Immature natural killer cell (primary cell): ENCODE data around the gene TBC1D4. TPM values are rescaled to one million over a fixed set of nuclear protein-coding genes. Genes with fewer than 3 reads are reported as not detected.
"Not testable (repeated sequence)": the region's sequence is repeated elsewhere in the genome, so short reads cannot be mapped to it uniquely, and the experiment has no call there.

ENCODE experiments used
- DNase-seq, 3 donors: peaks; one replicate each; pipeline ENCODE4 v3.0.0; 2022; ENCODE audit warnings: mixed read lengths in 1 of 3
- H3K27ac Mint-ChIP-seq, 6 donors: one replicate each; pipeline ENCODE4 v1.8.0; 2020; ENCODE audit warnings: mixed read lengths in 6 of 6, mild to moderate bottlenecking in 5 of 6, inconsistent platforms in 4 of 6, moderate library complexity in 3 of 6
- H3K27me3 Mint-ChIP-seq, 3 donors: one replicate each; pipeline ENCODE4 v1.8.0; 2020 to 2021; ENCODE audit warnings: low read depth in 3 of 3, mild to moderate bottlenecking in 3 of 3, mixed read lengths in 3 of 3, moderate library complexity in 3 of 3, inconsistent platforms in 1 of 3
- H3K36me3 Mint-ChIP-seq, 3 donors: one replicate each; pipeline ENCODE4 v1.8.0; 2020; ENCODE audit warnings: mixed read lengths in 3 of 3, inconsistent platforms in 2 of 3, mild to moderate bottlenecking in 2 of 3
- H3K4me1 Mint-ChIP-seq, 2 donors: one replicate each; pipeline ENCODE4 v1.8.0; 2020; ENCODE audit warnings: inconsistent platforms in 2 of 2, mild to moderate bottlenecking in 2 of 2, mixed read lengths in 2 of 2, moderate library complexity in 1 of 2
- H3K4me3 Mint-ChIP-seq, 5 donors: one replicate each; pipeline ENCODE4 v1.8.0; 2020; ENCODE audit warnings: mild to moderate bottlenecking in 5 of 5, mixed read lengths in 5 of 5, inconsistent platforms in 3 of 5, moderate library complexity in 3 of 5
- H3K9me3 Mint-ChIP-seq, 6 donors: one replicate each; pipeline ENCODE4 v1.8.0; 2020; ENCODE audit warnings: mild to moderate bottlenecking in 6 of 6, mixed read lengths in 6 of 6, inconsistent platforms in 4 of 6, moderate library complexity in 3 of 6
- polyA plus RNA-seq, 3 donors: library from polyadenylated mRNA; unstranded; fragments of 300-500 nt; fragmentation: Illumina TruSeq; gene quantifications; one replicate each; pipeline ENCODE4 v1.2.3, GENCODE V29; 2021

The TBC1D4 gene
- polyA plus RNA-seq, 3 donors from 2014 or later = 0.86 to 1.5 (median 1.2) TPM

DNA sequence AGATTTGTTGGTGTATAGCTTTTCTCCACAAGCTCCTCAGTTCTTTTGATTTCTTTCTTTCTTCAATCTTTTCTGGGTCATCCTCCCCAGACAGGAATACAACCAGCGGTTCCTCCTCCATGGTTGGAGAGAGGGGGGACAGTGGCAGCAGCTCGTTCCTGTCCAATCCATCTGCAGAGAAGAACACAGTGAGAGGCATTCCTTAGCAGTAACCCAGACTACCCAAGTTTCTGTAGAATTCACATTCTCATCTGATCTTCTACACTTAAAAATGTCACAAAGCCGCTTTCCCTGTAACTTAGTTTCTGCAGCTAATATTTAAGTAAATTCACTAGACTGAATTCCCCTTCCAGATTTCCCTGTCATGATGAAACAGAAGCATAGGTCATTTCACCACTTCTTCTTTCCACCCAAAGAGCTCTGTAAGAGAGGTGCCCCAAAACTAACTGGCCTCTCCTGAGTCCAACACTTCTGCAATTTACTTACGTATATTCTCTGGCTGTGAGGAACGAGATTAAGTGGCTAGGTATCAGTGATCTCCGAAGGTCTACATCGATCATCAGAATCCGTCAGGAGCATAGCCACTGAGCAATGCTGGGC, 171.9 kb downstream of the TBC1D4 start:
- Mint-ChIP-seq H3K4me3 (no peak overlapping the region), H3K27me3 (peaks cover 0 to 2% (median 0%) of the 10 kb centered on the region in 3 donors), H3K27ac (no peak overlapping the region), H3K36me3 (peaks cover 0 to 7% (median 0%) of the 10 kb centered on the region in 3 donors), H3K9me3 (peaks cover 0 to 5% (median 0%) of the 10 kb centered on the region in 6 donors), H3K4me1 (peaks cover 3 to 14% of the 10 kb centered on the region in 2 donors)
- DNase-seq = no peak

DNA sequence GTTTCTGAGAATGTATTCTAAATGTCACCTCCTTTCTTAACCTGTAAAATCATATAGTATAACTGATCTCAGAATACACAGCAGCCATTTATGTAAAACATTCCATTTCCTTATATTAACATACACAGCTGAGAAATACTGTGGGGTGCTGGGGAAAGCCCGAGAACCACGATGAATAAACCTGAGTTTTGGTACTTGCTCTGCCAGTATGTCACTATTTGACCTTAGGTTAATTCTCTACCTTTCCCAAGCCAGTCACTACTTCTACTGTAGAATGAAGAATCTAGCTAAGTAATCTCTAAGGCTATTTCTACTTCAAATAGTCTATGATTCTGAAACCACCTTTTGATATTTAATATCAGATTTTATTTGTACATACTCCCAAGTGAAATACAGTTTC, 173.7 kb downstream of the TBC1D4 start:
- Mint-ChIP-seq H3K9me3 (peaks cover 0 to 5% (median 0%) of the 10 kb centered on the region in 6 donors), H3K27me3 (peaks cover 0 to 4% (median 3%) of the 10 kb centered on the region in 3 donors), H3K4me3 (no peak overlapping the region), H3K4me1 (peaks cover 3 to 12% of the 10 kb centered on the region in 2 donors), H3K36me3 (peaks cover 0 to 7% (median 0%) of the 10 kb centered on the region in 3 donors), H3K27ac (no peak overlapping the region)
- no peak for DNase-seq

DNA sequence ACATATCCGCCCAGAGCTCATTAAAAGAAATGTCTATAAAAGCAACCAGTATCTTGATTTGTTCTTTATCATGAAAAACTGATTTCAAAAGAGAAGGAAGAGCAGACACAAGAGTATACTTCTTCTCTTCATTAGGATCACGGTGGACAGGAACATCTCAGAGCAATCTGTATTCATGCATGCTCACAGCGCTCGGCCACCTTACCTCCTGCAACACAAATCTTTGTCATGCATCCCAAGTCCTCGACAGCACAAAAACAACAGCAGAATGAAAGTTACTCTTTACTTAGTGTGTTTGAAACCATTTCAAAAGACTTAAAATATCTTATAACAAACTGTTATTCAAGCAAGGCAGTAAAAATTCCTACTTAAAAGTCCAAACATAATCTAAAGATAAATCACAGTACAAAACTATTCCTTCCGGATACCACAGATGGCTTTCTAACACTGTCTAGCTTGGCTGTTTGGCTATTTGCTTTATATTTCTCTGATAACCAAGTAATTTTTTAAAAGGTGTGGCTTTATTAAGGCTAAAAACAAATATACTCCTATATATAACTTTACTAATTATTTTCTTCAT, 174.5 kb downstream of the TBC1D4 start:
- H3K27ac Mint-ChIP-seq = no peak overlapping the region
- H3K36me3 Mint-ChIP-seq = peaks cover 0 to 7% (median 0%) of the 10 kb centered on the region in 3 donors
- no peak for DNase-seq
- H3K27me3 Mint-ChIP-seq = peaks cover 0 to 4% (median 3%) of the 10 kb centered on the region in 3 donors
- H3K9me3 Mint-ChIP-seq = peaks cover 0 to 3% (median 0%) of the 10 kb centered on the region in 6 donors
- H3K4me1 Mint-ChIP-seq = peaks cover 0 to 4% of the 10 kb centered on the region in 2 donors
- H3K4me3 Mint-ChIP-seq = no peak overlapping the region

DNA sequence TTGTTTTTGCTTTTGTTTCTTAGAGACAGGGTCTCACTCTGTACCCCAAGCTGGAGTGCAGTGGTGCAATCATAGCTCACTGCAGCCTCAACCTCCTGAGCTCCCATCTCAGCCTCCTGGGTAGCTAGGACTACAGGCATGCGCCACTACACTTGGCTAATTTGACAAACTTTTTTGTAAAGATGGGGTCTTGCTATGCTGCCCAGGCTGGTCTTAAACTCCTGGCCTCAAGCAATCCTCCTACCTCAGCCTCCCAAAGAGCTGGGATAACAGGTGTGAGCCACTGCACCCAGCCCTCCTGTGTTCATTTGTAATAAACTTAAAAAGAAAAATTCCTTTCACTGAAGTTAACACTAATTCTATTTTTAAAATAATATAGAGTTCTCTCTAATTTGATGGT, 175.0 kb downstream of the TBC1D4 start:
- H3K4me3 Mint-ChIP-seq, H3K36me3 Mint-ChIP-seq, DNase-seq, H3K9me3 Mint-ChIP-seq, H3K4me1 Mint-ChIP-seq, H3K27ac Mint-ChIP-seq, H3K27me3 Mint-ChIP-seq: not testable (repeated sequence)

DNA sequence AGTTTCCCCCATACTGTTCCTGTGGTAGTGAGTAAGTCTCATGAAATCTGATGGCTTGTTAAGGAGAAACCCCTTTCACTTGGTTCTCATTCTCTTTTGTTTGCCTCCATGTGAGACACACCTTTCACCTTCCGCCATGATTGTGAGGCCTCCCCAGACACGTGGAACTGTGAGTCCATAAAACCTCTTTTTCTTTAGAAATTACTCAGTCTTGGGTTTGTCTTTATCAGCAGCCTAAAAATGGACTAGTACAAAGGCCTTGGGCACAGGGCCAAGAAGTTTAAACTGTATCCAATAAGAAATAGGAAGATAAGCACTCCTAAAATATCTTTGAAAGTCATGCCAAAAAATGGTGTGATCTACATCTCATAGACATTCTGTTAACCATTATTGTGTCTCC, 176.9 kb downstream of the TBC1D4 start:
- Mint-ChIP-seq H3K4me3 (no peak overlapping the region), H3K27ac (no peak overlapping the region), H3K4me1 (no peaks in the 10 kb centered on the region), H3K9me3 (no peaks in the 10 kb centered on the region), H3K36me3 (peaks cover 0 to 7% (median 0%) of the 10 kb centered on the region in 3 donors), H3K27me3 (peaks cover 0 to 4% (median 2%) of the 10 kb centered on the region in 3 donors)
- no peak for DNase-seq

DNA sequence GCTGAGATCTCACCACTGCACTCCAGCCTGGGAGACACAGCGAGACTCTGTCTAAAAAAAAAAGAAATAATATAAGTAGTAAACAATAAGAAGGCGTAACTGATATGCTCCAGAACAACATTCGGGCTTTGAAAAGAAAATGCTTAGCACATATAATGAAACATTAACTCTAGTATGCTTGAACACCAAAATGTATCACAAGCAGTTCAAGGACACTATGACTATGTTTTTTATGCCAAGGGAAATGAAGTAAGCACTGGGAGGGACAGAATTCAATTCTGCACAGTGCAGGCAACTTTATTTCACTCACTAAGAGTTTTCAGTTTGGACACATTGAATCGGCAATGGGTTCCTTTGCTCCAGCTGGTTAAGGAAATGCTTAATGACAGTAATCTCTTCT, 178.7 kb downstream of the TBC1D4 start:
- Mint-ChIP-seq H3K27ac (no peak overlapping the region), H3K4me1 (no peaks in the 10 kb centered on the region), H3K4me3 (no peak overlapping the region), H3K9me3 (no peaks in the 10 kb centered on the region), H3K27me3 (peaks cover 0 to 4% (median 3%) of the 10 kb centered on the region in 3 donors), H3K36me3 (peaks cover 0 to 3% (median 0%) of the 10 kb centered on the region in 3 donors)
- DNase-seq = no peak

DNA sequence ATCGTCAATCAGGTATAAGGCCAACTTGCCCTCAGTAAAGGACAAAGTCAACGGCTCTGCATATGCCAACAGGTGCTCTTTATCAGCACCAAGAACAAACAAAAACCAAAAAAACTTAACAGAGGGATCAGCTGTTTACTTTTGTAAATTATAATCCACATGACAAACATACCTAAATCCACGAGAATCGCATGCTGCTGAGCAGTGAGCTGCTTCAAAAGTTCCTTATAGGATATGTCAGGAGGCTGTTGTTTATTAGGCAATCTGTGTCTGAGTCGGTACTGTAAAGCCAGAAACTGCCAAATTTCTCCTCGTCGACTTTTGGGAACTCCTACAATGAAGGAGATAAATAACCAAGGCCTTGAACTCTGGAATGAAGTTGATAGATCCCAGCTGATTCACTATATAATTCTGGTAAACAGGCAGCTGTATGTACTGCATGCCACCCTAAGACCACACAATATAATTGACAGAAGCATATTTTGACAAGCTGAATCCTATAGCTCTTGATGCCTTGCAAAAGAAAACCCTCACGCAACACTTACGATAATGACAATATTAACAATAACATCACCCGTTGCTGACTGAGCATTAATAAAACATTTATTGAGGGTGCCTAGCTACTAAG, 179.8 kb downstream of the TBC1D4 start:
- Mint-ChIP-seq H3K27ac (no peak overlapping the region), H3K36me3 (peaks cover 0 to 3% (median 0%) of the 10 kb centered on the region in 3 donors), H3K4me1 (no peaks in the 10 kb centered on the region), H3K27me3 (peaks cover 2 to 4% (median 3%) of the 10 kb centered on the region in 3 donors), H3K9me3 (no peaks in the 10 kb centered on the region), H3K4me3 (no peak overlapping the region)
- no peak for DNase-seq

DNA sequence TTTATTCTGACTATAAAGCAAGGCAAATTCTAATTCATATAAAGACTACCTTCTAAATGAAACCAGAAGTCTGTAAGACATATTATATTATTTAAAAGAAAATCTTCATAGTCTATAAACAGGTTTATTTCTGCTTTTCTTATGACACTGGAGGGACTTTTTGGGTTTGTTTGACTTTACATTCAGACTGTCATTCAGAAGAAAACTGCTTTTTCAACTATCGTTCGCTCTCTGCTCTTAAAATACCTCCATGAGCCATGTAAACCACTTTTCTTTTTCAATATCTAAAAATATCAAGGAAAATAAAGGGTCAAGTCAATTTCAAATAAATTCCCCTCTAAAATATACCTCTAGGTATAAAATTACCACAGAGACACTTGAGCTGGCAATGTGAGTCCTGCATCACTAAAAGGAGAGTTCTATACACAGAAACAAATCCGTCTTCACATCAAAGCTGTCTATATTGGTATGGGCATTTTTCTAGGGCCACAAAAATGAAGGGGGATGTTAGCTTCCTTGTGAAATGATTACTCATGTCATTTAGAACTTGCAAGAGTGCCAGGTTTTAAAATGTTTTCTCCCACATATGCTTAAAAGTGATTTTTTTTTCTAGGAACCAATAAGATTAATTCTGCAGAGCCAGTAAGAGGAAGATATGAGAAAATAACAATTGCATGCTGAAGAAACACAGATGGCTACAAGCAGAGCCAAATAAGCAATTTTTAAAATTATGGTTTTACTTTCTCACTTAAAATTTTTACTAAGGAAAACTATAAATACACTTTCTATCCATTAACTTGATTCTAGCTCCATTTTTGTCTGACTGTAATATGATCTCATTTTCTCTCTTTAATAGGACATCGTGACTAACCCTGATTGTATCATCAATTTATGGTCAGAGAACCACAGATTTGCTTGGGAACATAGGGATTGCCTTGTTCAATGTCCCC, 181.8 kb downstream of the TBC1D4 start:
- Mint-ChIP-seq H3K4me3 (no peak overlapping the region), H3K4me1 (no peaks in the 10 kb centered on the region), H3K27me3 (peaks cover 2 to 4% (median 3%) of the 10 kb centered on the region in 3 donors), H3K36me3 (no peaks in the 10 kb centered on the region), H3K9me3 (no peaks in the 10 kb centered on the region), H3K27ac (no peak overlapping the region)
- DNase-seq = no peak

DNA sequence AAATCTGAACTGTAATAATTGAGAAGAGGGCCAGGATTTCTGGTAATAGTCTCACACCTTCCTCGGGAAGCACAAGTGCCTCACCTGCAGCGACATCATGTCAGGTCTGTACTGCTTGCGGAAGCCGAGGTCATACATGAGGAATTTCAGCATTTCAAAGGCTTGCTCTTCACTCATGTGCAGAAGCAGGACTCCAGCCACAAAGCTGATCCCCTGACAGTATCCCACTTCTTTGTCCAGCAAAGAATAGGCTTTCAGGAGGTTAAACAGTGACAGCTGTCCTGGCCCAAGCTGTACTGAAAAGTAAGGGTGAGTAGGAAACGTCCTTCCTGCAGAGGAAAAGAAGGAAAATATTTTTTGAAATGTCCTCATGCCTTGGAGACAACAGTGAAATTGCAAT, 182.7 kb downstream of the TBC1D4 start:
- peaks cover 2 to 3% (median 2%) of the 10 kb centered on the region in 3 donors for H3K27me3 Mint-ChIP-seq
- no peaks in the 10 kb centered on the region for H3K4me1 Mint-ChIP-seq
- H3K36me3 Mint-ChIP-seq = no peaks in the 10 kb centered on the region
- no peak overlapping the region for H3K27ac Mint-ChIP-seq
- DNase-seq = no peak
- no peak overlapping the region for H3K4me3 Mint-ChIP-seq
- H3K9me3 Mint-ChIP-seq = no peaks in the 10 kb centered on the region

DNA sequence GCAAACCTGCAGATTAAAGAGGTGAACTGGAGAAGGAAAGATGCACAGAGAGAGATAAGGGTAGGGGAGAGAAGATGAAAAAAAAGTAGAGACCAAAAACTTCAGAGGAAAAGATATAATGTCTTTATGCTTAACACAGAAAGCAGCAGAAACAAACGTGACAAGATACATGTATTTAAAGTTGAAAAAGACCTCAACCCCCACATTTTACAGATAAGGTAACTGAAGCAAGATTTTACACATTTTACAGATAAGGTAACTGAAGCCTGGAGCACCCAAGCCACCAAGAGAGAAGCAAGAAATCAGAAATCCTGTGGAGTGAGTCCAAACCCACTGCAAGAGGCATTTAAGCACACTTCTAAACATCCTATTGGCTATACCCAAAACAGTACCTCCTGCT, 185.3 kb downstream of the TBC1D4 start:
- DNase-seq = no peak
- no peaks in the 10 kb centered on the region for H3K9me3 Mint-ChIP-seq
- no peak overlapping the region for H3K27ac Mint-ChIP-seq
- H3K4me3 Mint-ChIP-seq = no peak overlapping the region
- no peaks in the 10 kb centered on the region for H3K36me3 Mint-ChIP-seq
- H3K4me1 Mint-ChIP-seq = no peaks in the 10 kb centered on the region
- H3K27me3 Mint-ChIP-seq = peaks cover 0 to 2% (median 1%) of the 10 kb centered on the region in 3 donors

DNA sequence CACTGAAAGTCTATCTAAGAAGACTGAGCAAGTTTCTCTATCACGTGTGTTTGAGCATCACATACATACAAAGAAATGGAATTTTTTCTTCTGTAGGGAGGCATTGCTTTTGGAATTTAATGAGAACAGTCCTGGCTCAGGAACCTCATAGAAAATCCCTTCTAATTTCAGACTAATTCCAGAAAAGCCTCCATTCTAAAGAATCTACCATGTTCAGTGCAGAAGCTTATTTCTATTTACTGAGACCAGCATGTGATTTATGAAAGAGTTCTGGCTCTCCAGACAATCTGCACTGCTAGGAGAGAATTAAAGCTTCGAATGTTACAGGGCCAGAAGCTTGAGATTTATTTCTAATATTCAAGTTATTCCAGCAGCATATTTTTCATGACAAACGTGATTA, 186.8 kb downstream of the TBC1D4 start:
- H3K27me3 Mint-ChIP-seq = peaks cover 1 to 5% (median 2%) of the 10 kb centered on the region in 3 donors
- no peaks in the 10 kb centered on the region for H3K4me1 Mint-ChIP-seq
- no peak overlapping the region for H3K27ac Mint-ChIP-seq
- no peaks in the 10 kb centered on the region for H3K9me3 Mint-ChIP-seq
- no peaks in the 10 kb centered on the region for H3K36me3 Mint-ChIP-seq
- H3K4me3 Mint-ChIP-seq = no peak overlapping the region
- DNase-seq = no peak

DNA sequence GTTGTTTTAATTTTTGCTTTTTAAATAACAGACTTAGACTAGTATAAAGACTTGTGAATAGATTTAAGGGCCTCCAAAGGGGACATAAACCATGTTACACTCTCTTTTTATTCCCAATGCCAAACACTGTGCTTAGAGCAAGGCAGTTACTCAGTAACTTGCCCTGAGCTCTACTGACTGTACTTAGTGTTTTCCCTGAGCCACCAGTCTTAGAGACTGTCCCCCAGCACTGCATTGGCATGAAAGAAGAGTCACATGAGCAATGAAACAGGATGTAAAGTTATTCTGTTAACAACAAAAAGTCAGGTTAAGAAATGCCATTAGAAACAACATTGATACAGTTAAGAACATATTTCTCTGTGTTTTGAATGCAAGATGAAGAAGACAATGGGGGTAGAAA, 187.9 kb downstream of the TBC1D4 start:
- Mint-ChIP-seq H3K9me3 (no peaks in the 10 kb centered on the region), H3K27me3 (peaks cover 1 to 8% (median 2%) of the 10 kb centered on the region in 3 donors), H3K4me3 (no peak overlapping the region), H3K27ac (no peak overlapping the region), H3K36me3 (no peaks in the 10 kb centered on the region), H3K4me1 (no peaks in the 10 kb centered on the region)
- DNase-seq = no peak

DNA sequence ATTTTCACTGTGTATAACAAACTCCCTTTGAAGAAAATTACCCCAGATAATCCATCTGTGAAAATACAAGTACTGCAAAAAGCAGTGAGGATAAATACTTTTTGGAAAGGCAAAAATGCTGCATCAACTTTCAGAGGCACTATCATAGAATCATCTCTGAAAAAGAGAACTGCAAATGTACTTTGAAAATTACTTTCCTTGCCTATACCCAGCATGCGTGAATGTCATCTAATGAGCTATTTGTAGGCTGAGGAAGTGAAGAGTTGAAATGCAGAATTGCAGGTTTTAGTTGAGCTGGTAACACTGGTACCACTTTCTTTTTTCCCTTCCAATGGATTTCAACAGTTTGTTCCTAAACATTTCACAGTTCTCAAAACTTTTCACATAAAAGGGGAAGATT, 196.7 kb downstream of the TBC1D4 start:
- H3K27ac Mint-ChIP-seq = no peak overlapping the region
- DNase-seq = no peak
- no peak overlapping the region for H3K4me3 Mint-ChIP-seq
- H3K9me3 Mint-ChIP-seq = peaks cover 0 to 9% (median 0%) of the 10 kb centered on the region in 6 donors
- H3K36me3 Mint-ChIP-seq = no peaks in the 10 kb centered on the region
- no peaks in the 10 kb centered on the region for H3K4me1 Mint-ChIP-seq
- peaks cover 0 to 5% (median 2%) of the 10 kb centered on the region in 3 donors for H3K27me3 Mint-ChIP-seq
